Keratinocyte (primary cell): ENCODE measurements around the gene LDB2. TPM values are rescaled to one million over a fixed set of nuclear protein-coding genes. Genes with fewer than 3 reads are reported as not detected.

Experiments used
- DNase-seq: peaks from one replicate; pipeline ENCODE4 v3.0.0-alpha.2; 2011; ENCODE audit warnings: low read depth, missing footprints, low spot score
- FAIRE-seq: peaks from 2 replicates; lab custom pipeline; 2011; peaks lifted over from hg19 to GRCh38; lab: Jason Lieb, UNC
- H2AFZ ChIP-seq: 2 replicates; pipeline ENCODE4 v1.6.0; 2012; ENCODE audit warnings: low read length, control low read depth, inconsistent platforms; ENCODE audit not compliant: control insufficient read depth
- H3K27ac ChIP-seq: 2 replicates; pipeline ENCODE4 v1.5.1; 2011; ENCODE audit warnings: low read length; ENCODE audit not compliant: control insufficient read depth, insufficient read depth
- H3K27me3 ChIP-seq: 3 replicates; pipeline ENCODE4 v1.6.0; 2011; ENCODE audit warnings: low read length; ENCODE audit not compliant: control insufficient read depth, insufficient read depth; ENCODE audit errors: extremely low read depth
- H3K36me3 ChIP-seq, 2 experiments: 2 replicates in 1 of 2; 3 replicates in 1 of 2; pipeline ENCODE4 v1.5.1; 2011; ENCODE audit warnings: low read length in 2 of 2, mild to moderate bottlenecking in 1 of 2; ENCODE audit not compliant: control insufficient read depth in 2 of 2, insufficient read depth in 2 of 2; ENCODE audit errors: extremely low read depth in 1 of 2
- H3K4me1 ChIP-seq: 3 replicates; pipeline ENCODE4 v1.5.1; 2011; ENCODE audit warnings: low read length; ENCODE audit not compliant: control insufficient read depth, insufficient read depth; ENCODE audit errors: extremely low read depth
- H3K4me2 ChIP-seq: 3 replicates; pipeline ENCODE4 v1.6.0; 2011; ENCODE audit warnings: low read depth, low read length; ENCODE audit not compliant: control insufficient read depth, insufficient read depth; ENCODE audit errors: extremely low read depth
- H3K4me3 ChIP-seq, 3 experiments: fragments of 200-600 bp in 1 of 3; sonication (generic) in 1 of 3; 2 replicates in 2 of 3; 3 replicates in 1 of 3; pipeline ENCODE4 v1.5.1; 2011 to 2016; ENCODE audit warnings: low read length in 3 of 3, mild to moderate bottlenecking in 3 of 3, control low read depth in 2 of 3, inconsistent platforms in 1 of 3, low read depth in 1 of 3, mixed read lengths in 1 of 3, mixed run types in 1 of 3, moderate library complexity in 1 of 3; ENCODE audit not compliant: control insufficient read depth in 2 of 3, insufficient read depth in 2 of 3; ENCODE audit errors: extremely low read depth in 1 of 3
- H3K79me2 ChIP-seq: 2 replicates; pipeline ENCODE4 v1.6.0; 2012; ENCODE audit warnings: low read length; ENCODE audit not compliant: control insufficient read depth, insufficient read depth
- H3K9ac ChIP-seq: 3 replicates; pipeline ENCODE4 v1.6.0; 2011; ENCODE audit warnings: low read length; ENCODE audit not compliant: control insufficient read depth, insufficient read depth; ENCODE audit errors: extremely low read depth
- H3K9me1 ChIP-seq: 3 replicates; pipeline ENCODE4 v1.6.0; 2011; ENCODE audit warnings: low read length; ENCODE audit not compliant: control insufficient read depth, insufficient read depth; ENCODE audit errors: extremely low read depth
- H3K9me3 ChIP-seq: 2 replicates; pipeline ENCODE4 v1.5.1; 2012; ENCODE audit warnings: low read depth, low read length; ENCODE audit not compliant: control insufficient read depth
- H4K20me1 ChIP-seq: 3 replicates; pipeline ENCODE4 v1.6.0; 2011; ENCODE audit warnings: low read length; ENCODE audit not compliant: control insufficient read depth, insufficient read depth; ENCODE audit errors: extremely low read depth
- CTCF ChIP-seq, 3 experiments: IDR thresholded peaks in 1 of 3; conservative IDR thresholded peaks in 1 of 3; optimal IDR thresholded peaks in 1 of 3; 2 replicates in 2 of 3; 3 replicates in 1 of 3; pipeline versions ENCODE3 to v1.5.1; 2011; ENCODE audit warnings: low read length in 3 of 3, mild to moderate bottlenecking in 3 of 3, moderate library complexity in 2 of 3, control low read depth in 1 of 3, inconsistent platforms in 1 of 3; ENCODE audit not compliant: insufficient read depth in 2 of 3; ENCODE audit errors: extremely low read depth in 1 of 3
- EZH2 ChIP-seq: IDR thresholded peaks from one replicate; pipeline ENCODE4 v1.6.1; 2012; ENCODE audit warnings: inconsistent platforms, mild to moderate bottlenecking, low read length, moderate library complexity
- dilution Hi-C: fragments of 300-500 bp; cut with MboI; formaldehyde crosslinking; loops from one replicate; pipeline ENCODE4 v1.7.0; 2020; ENCODE audit warnings: low sequenced_read_pairs; ENCODE audit not compliant: extremely low pct_ligation_motif_present
- polyA plus RNA-seq, 5 experiments: library from polyadenylated mRNA; depleted of rRNA in 3 of 5; stranded (reverse) in 3 of 5; stranded (forward) in 1 of 5; unstranded in 1 of 5; fragments of >200 nt; gene quantifications; 1 replicate in 1 of 5; 2 replicates in 3 of 5; 3 replicates in 1 of 5; pipeline versions ENCODE4 v1.2.1 to v1.2.3, GENCODE V29; 2011 to 2012; ENCODE audit warnings: missing spikeins in 2 of 5, low read depth in 1 of 5, low replicate concordance in 1 of 5

The LDB2 gene
- polyA plus RNA-seq, 1 donor (not counting 4 experiments of a cell fraction or from before 2014, with no cell fraction given), result not detected

- H3K36me3 ChIP-seq, result no peaks in the 10 kb centered on the region
- no peaks in the 10 kb centered on the region for H3K27me3 ChIP-seq
- no peak overlapping the region for H3K27ac ChIP-seq
- H3K9me3 ChIP-seq, result no peaks in the 10 kb centered on the region
- dilution Hi-C loops, result no loop called here
- H2AFZ ChIP-seq, result no peak overlapping the region
- no peak overlapping the region for H3K9ac ChIP-seq
- no peak overlapping the region for H3K4me2 ChIP-seq
- FAIRE-seq (no peak), DNase-seq (no peak)
- H4K20me1 ChIP-seq, result no peaks in the 10 kb centered on the region
- no peaks in the 10 kb centered on the region for H3K79me2 ChIP-seq
- TF ChIP-seq EZH2 (no peak), CTCF (optimal IDR thresholded peaks at IDR 0.05 in 1 of 3, IDR thresholded peaks at IDR 0.05 in 1 of 3, conservative IDR thresholded peaks at IDR 0.05 in 1 of 3; ENCODE audit: extremely low read depth in 1 of 3, insufficient read depth in 2 of 3, low read length in 3 of 3) (no peak)
- no peaks in the 10 kb centered on the region for H3K9me1 ChIP-seq
- H3K4me3 ChIP-seq, result no peak overlapping the region
- no peaks in the 10 kb centered on the region for H3K4me1 ChIP-seq
Measured at GRCh38 chr4:16472537-16472936, 425.9 kb downstream of the LDB2 start.

- DNase-seq (no peak), FAIRE-seq (no peak)
- no peak for TF ChIP-seq CTCF (optimal IDR thresholded peaks at IDR 0.05 in 1 of 3, IDR thresholded peaks at IDR 0.05 in 1 of 3, conservative IDR thresholded peaks at IDR 0.05 in 1 of 3; ENCODE audit: extremely low read depth in 1 of 3, insufficient read depth in 2 of 3, low read length in 3 of 3)
- TF ChIP-seq EZH2, result no peak
- Histone ChIP-seq H2AFZ (no peak overlapping the region), H3K4me2 (no peak overlapping the region), H3K36me3 (no peaks in the 10 kb centered on the region), H4K20me1 (no peaks in the 10 kb centered on the region), H3K4me3 (no peak overlapping the region), H3K9me1 (no peaks in the 10 kb centered on the region), H3K27ac (no peak overlapping the region), H3K27me3 (no peaks in the 10 kb centered on the region), H3K9me3 (no peaks in the 10 kb centered on the region), H3K4me1 (no peaks in the 10 kb centered on the region), H3K9ac (no peak overlapping the region), H3K79me2 (no peaks in the 10 kb centered on the region)
- dilution Hi-C loops, result no loop called here
Measured at GRCh38 chr4:16467061-16467460, 431.4 kb downstream of the LDB2 start.
